MM.1S (cell line): ENCODE results near the gene VTA1.

Source experiments
- CTCF ChIP-seq: fragments of 300-600 bp; sonication (generic); IDR thresholded peaks from 2 replicates; pipeline ENCODE4 v1.5.1; 2016; ENCODE audit warnings: antibody characterized with exemption, low read length, mixed read lengths
- EZH2phosphoT487 ChIP-seq: fragments of 300-600 bp; sonication (generic); IDR thresholded peaks from 2 replicates; pipeline ENCODE4 v1.6.1; 2018; ENCODE audit warnings: antibody characterized with exemption, low read length

DNA sequence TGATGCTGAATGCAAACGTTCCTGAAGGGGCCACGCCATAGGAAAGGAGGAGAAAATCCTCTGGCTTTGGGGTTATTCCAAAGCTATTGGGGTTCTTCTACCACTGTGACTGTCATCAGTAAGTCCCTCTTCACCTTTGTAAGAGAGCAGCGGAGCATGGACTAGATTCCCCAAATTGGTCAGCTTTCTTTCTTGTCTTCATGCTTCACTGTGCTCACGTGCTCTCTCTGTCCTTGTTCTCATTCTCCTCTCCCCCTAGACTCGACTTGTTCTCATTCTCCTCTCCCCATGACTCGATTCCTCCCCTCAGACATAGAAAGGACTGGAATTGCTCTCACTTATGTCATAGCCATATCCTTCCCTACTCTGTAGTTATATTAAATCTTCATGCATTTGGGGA is 99.9 kb downstream of the VTA1 start:
- no peak for TF ChIP-seq CTCF
- no peak for TF ChIP-seq EZH2phosphoT487
